SK-N-MC (cell line): ENCODE results near the gene AUTS2.

ENCODE experiments used
- DNase-seq: peaks from one replicate; pipeline ENCODE4 v3.0.0-alpha.2; 2011; ENCODE audit warnings: low read depth, low spot score
- H3K27ac ChIP-seq: fragments of 200-600 bp; sonication (generic); 2 replicates; pipeline ENCODE4 v1.5.1; 2016; ENCODE audit warnings: mixed run types
- H3K36me3 ChIP-seq: fragments of 200-600 bp; sonication (generic); 2 replicates; pipeline ENCODE4 v1.6.1; 2017; ENCODE audit warnings: antibody characterized with exemption, low read length, mixed read lengths; ENCODE audit not compliant: insufficient read depth
- H3K4me3 ChIP-seq: fragments of 200-600 bp; sonication (generic); 2 replicates; pipeline ENCODE4 v1.5.1; 2016
- H3K9ac ChIP-seq: fragments of 200-600 bp; sonication (generic); 2 replicates; pipeline ENCODE4 v1.8.0; 2017; ENCODE audit warnings: mixed run types, mixed read lengths; ENCODE audit not compliant: insufficient read length
- H3K9me3 ChIP-seq: fragments of 200-600 bp; sonication (generic); 2 replicates; pipeline ENCODE4 v1.6.1; 2017; ENCODE audit warnings: low read depth, mild to moderate bottlenecking, antibody characterized with exemption, low read length, moderate library complexity, mixed read lengths
- EZH2 ChIP-seq: fragments of 200-600 bp; sonication (generic); IDR thresholded peaks from one replicate; pipeline ENCODE4 v1.6.1; 2017; ENCODE audit warnings: antibody characterized with exemption
- FOXP2 ChIP-seq: optimal IDR thresholded peaks from 2 replicates; pipeline ENCODE3; 2011; ENCODE audit warnings: mild to moderate bottlenecking, moderate library complexity; ENCODE audit not compliant: insufficient read depth; ENCODE audit errors: extremely low read length, control extremely low read depth
- POLR2AphosphoS5 ChIP-seq: IDR thresholded peaks from 2 replicates; pipeline ENCODE4 v1.6.1; 2012; ENCODE audit warnings: mild to moderate bottlenecking, low read depth, low read length, borderline replicate concordance

The AUTS2 gene

GRCh38 chr7:70288781-70289456 lies 690.6 kb downstream of the AUTS2 start:
- TF ChIP-seq EZH2, result no peak
- Histone ChIP-seq H3K9me3 (no peaks in the 10 kb centered on the region), H3K27ac (no peak overlapping the region), H3K4me3 (no peak overlapping the region), H3K9ac (no peak overlapping the region), H3K36me3 (no peaks in the 10 kb centered on the region)
- DNase-seq, result no peak

- no peak overlapping the region for H3K4me3 ChIP-seq
- TF ChIP-seq FOXP2 (no peak), EZH2 (no peak), POLR2AphosphoS5 (no peak)
- H3K9me3 ChIP-seq, result no peaks in the 10 kb centered on the region
- no peak overlapping the region for H3K27ac ChIP-seq
- H3K36me3 ChIP-seq, result no peaks in the 10 kb centered on the region
- H3K9ac ChIP-seq, result no peak overlapping the region
- no peak for DNase-seq
These were observed 694.4 kb downstream of the AUTS2 start for GRCh38 chr7:70292716-70293115.

GRCh38 chr7:70294211-70294911 lies 696.1 kb downstream of the AUTS2 start:
- no peak overlapping the region for H3K27ac ChIP-seq
- TF ChIP-seq EZH2, result no peak
- TF ChIP-seq POLR2AphosphoS5, result no peak
- TF ChIP-seq FOXP2, result no peak
- no peak for DNase-seq
- H3K36me3 ChIP-seq, result no peaks in the 10 kb centered on the region
- no peak overlapping the region for H3K9ac ChIP-seq
- no peak overlapping the region for H3K4me3 ChIP-seq
- no peaks in the 10 kb centered on the region for H3K9me3 ChIP-seq

GRCh38 chr7:70298780-70299471 lies 700.7 kb downstream of the AUTS2 start:
- TF ChIP-seq FOXP2, result no peak
- no peak for TF ChIP-seq POLR2AphosphoS5
- TF ChIP-seq EZH2, result no peak
- no peak for DNase-seq
- Histone ChIP-seq H3K27ac (no peak overlapping the region), H3K36me3 (no peaks in the 10 kb centered on the region), H3K4me3 (no peak overlapping the region), H3K9me3 (no peaks in the 10 kb centered on the region), H3K9ac (no peak overlapping the region)

- H3K27ac ChIP-seq, result no peak overlapping the region
- no peak overlapping the region for H3K9ac ChIP-seq
- no peaks in the 10 kb centered on the region for H3K9me3 ChIP-seq
- TF ChIP-seq EZH2 (no peak), FOXP2 (no peak), POLR2AphosphoS5 (no peak)
- H3K4me3 ChIP-seq, result no peak overlapping the region
- H3K36me3 ChIP-seq, result no peaks in the 10 kb centered on the region
- DNase-seq, result no peak
These were observed 701.2 kb downstream of the AUTS2 start for GRCh38 chr7:70299472-70299807.

- H3K9ac ChIP-seq, result no peak overlapping the region
- no peak for DNase-seq
- H3K36me3 ChIP-seq, result no peaks in the 10 kb centered on the region
- no peak overlapping the region for H3K27ac ChIP-seq
- TF ChIP-seq FOXP2, result no peak
- TF ChIP-seq EZH2, result no peak
- no peak for TF ChIP-seq POLR2AphosphoS5
- no peak overlapping the region for H3K4me3 ChIP-seq
- H3K9me3 ChIP-seq, result no peaks in the 10 kb centered on the region
These were observed 703.5 kb downstream of the AUTS2 start for GRCh38 chr7:70301673-70302185.

- H3K9ac ChIP-seq, result no peak overlapping the region
- H3K9me3 ChIP-seq, result no peaks in the 10 kb centered on the region
- no peaks in the 10 kb centered on the region for H3K36me3 ChIP-seq
- TF ChIP-seq FOXP2 (no peak), EZH2 (no peak)
- H3K4me3 ChIP-seq, result no peak overlapping the region
- H3K27ac ChIP-seq, result no peak overlapping the region
- no peak for DNase-seq
These were observed 705.0 kb downstream of the AUTS2 start for GRCh38 chr7:70303309-70303708.

GRCh38 chr7:70303780-70304179 lies 705.5 kb downstream of the AUTS2 start:
- Histone ChIP-seq H3K9me3 (no peaks in the 10 kb centered on the region), H3K27ac (no peak overlapping the region), H3K9ac (no peak overlapping the region), H3K36me3 (no peaks in the 10 kb centered on the region), H3K4me3 (no peak overlapping the region)
- no peak for DNase-seq
- TF ChIP-seq EZH2, result no peak
- TF ChIP-seq POLR2AphosphoS5, result no peak
- TF ChIP-seq FOXP2, result no peak
